Mesenteric fat pad (tissue), 1 donor: ENCODE measurements around the gene EMC1. TPM values are rescaled to one million over a fixed set of nuclear protein-coding genes. Genes with fewer than 3 reads are reported as not detected.
"Not testable (repeated sequence)": the region's sequence is repeated elsewhere in the genome, so short reads cannot be mapped to it uniquely, and the experiment has no call there.

Source experiments
- DNase-seq: peaks from one replicate; pipeline ENCODE4 v3.0.0-alpha.2; 2020; ENCODE audit warnings: low spot score
- total RNA-seq: library from RNA; stranded (reverse); fragmentation: NEBNext Ultra II Directional; extraction: Animal tissue kit (Norgen Biotek cat#: 25700); gene quantifications from one replicate; pipeline ENCODE4 v1.2.1, GENCODE V29; 2021
- donor health status: DM: yes; HTN: yes; CAD: no.

The EMC1 gene
- total RNA-seq, 1 donor from 2014 or later = 39.9 TPM

GRCh38 chr1:19196331-19196730 is 55.0 kb downstream of the EMC1 start:
- DNase-seq = no peak

GRCh38 chr1:19193004-19193403 is 58.3 kb downstream of the EMC1 start:
- no peak for DNase-seq

DNA sequence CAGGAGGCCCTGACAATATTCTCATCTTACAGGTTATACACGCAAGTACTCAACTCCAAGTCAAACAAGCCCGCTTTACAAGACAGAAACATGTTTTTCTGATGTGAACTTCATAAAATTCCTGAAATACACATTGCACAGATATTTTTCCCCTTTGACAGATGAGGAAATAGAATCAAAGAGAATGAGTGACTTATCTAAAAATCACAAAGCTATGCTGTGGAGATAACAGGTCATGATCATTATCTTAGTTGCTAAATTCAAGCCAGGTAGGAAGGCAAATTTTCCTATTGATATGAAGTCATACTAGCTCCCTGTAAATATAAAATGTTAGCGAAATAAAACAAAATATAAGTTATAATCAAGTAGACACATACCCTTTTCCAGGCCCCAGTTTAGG is 59.5 kb downstream of the EMC1 start:
- no peak for DNase-seq

DNA sequence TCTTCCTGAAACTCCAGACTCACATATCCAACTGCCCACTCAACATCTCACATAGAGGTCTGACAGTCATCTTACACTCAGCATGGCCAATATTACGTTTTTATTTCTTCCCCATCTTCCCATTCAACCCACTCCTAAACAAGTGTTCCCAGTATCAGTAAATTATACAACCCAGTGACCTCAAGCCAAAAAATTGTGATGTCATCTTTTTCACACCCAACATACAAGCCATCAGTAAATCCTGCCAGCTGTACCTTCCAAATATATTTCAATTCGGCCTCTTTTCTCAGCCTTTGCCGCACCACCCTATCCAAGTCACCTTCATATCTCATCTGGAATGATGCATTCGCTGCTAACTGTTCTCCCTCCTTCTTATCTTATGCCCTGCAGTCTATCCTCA is 60.9 kb downstream of the EMC1 start:
- no peak for DNase-seq

- no peak for DNase-seq
Observed at GRCh38 chr1:19189270-19189669, 62.1 kb downstream of the EMC1 start.

GRCh38 chr1:19187852-19188251 is 63.5 kb downstream of the EMC1 start:
- DNase-seq = no peak

DNA sequence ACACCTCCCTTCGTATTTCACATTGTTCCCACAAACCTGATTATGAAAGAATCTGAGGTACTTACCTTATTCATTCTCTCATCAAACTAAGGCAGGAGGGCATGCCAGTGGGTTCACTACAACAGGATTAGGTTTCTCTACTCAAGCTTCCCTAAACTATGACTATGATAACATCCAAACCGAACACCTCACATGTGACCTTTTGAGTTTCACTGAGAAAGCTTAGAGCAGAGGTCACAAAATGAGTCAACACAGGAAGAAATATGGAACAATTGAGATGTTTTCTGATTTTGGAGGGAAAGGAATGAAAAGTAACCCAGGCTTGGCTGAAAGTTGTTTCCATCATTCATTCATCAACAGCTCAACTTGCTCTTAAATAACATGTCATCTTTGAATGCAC is 65.3 kb downstream of the EMC1 start:
- DNase-seq = no peak

- no peak for DNase-seq
Observed at GRCh38 chr1:19182223-19182622, 69.1 kb downstream of the EMC1 start.

- DNase-seq = not testable (repeated sequence)
Observed at GRCh38 chr1:19180265-19180657, 71.1 kb downstream of the EMC1 start.

- DNase-seq = no peak
Observed at GRCh38 chr1:19179597-19180264, 71.6 kb downstream of the EMC1 start.

DNA sequence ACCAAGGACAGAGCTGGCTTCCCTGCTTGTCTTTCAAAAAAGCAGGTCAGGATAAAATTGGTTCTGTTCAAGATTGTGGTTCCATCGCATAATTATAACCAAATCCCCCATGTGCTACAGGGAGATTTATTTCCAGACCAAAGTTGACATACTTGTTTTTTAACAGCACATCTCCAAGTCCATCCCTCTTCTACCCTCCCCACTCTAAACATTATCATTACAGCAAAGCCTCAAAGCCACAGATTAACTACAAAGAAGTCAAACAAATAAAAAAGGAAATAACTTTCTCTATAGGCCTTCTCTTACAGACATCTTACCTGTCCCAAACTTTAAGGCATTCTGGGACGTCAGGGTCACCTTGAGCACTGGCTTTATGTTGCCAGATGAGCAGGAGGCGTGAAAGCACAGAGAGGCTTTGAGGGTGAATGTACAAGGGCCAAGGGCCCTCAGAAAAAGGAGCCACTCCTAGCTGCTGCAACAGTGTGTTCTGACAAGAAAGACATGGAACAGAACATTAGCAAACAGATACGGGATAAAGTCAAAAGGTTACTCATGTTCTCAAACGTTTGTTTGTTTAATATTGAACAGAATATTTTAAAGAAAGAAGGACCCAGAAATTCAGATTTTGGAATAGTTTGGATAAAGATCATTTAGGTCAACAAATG is 72.5 kb downstream of the EMC1 start:
- DNase-seq = no peak

DNA sequence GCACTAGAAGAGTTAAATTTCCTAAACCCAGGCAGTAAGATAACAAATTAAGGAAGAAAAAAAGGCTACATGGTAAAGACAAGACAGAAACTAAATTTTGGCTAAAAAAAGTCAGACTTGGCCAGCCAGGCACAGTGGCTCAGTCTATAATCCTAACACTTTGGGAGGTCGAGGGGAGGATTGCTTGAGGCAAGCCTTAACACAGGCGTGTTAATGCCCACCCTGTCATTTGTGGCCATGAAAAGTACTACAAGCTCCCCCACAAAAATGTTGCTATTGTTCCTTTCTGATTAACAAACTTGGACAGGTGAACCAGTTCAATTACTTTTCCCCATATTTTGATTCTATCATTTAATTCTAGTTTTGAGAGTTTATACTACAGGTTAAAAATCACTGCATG is 73.5 kb downstream of the EMC1 start:
- no peak for DNase-seq

DNA sequence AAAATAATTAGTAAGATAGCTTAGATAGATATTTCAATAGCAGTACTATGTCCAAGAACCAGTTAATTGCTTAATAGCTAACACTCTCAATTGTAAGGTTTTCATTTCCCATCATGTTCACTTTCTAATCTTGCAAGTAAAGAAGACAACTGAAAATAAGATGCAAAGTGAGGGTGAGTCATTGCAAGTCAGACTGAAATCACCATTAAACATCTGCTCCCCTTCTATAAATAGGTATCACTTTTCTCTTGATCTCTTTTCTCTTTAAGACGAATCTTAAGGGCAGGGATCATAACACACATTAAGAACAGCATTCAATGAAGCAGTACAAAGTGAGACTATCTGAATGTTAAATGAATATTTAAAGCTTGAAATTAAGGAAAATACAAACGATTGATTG is 81.7 kb downstream of the EMC1 start:
- DNase-seq = no peak

GRCh38 chr1:19167140-19167539 is 84.2 kb downstream of the EMC1 start:
- no peak for DNase-seq

GRCh38 chr1:19166066-19166465 is 85.3 kb downstream of the EMC1 start:
- DNase-seq = no peak

Other genes starting within 250 kb of the EMC1 start
- 156 TPM for gene UBR4, start 41.3 kb downstream of the EMC1 start, total RNA-seq
- gene MRTO4, start 281 bp upstream of the EMC1 start, total RNA-seq = 33.5 TPM
- gene AKR7A3, start 37.2 kb upstream of the EMC1 start, total RNA-seq = 1.0 TPM
- gene AKR7A2, start 60.6 kb upstream of the EMC1 start, total RNA-seq = 39.4 TPM
- 15.1 TPM for gene SLC66A1, start 60.8 kb upstream of the EMC1 start, total RNA-seq
- gene CAPZB, start 234.0 kb upstream of the EMC1 start, total RNA-seq = 260 TPM